Measurements from ENCODE around the gene CDC42BPA.
"Not testable (repeated sequence)": the region's sequence is repeated elsewhere in the genome, so short reads cannot be mapped to it uniquely, and the experiment has no call there.

Gene CDC42BPA

GRCh38 chr1:226958300-226958699, 360.0 kb downstream of the CDC42BPA start:
- DNase-seq: no peak

DNA sequence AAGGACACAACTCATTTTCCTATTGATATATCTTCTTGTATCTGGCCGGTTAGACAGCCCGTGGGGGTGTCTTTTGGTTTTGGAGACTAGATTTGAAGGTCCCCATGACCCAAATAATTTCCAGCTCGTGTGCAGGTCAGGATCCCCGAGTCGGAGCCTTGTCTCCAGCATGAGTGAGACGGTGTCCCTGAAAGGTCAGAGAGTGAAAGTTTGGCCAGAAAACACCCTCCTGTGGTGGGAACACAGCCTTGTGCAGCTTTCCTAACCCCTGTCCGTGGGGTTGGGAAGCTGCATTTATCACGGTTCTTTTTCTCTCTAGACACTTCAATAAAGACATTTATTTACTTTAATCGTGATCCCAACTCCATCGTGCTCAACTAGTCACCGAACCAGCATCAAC, 360.6 kb downstream of the CDC42BPA start:
- no peak for DNase-seq

- no peak for DNase-seq
Measured at GRCh38 chr1:226956942-226957713, 361.2 kb downstream of the CDC42BPA start.

DNA sequence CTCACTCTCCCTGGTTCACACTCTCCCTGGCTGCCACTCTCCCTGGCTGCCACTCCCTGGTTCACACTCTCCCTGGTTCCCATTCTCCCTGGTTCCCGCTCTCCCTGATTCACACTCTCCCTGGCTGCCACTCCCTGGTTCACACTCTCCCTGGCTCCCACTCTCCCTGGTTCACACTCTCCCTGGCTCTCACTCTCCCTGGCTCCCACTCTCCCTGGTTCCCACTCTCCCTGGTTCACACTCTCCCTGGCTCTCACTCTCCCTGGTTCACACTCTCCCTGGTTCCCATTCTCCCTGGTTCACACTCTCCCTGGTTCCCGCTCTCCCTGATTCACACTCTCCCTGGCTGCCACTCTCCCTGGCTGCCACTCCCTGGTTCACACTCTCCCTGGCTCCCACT, 362.4 kb downstream of the CDC42BPA start:
- DNase-seq: not testable (repeated sequence)

- no peak for DNase-seq
Measured at GRCh38 chr1:226954777-226955176, 363.5 kb downstream of the CDC42BPA start.

DNA sequence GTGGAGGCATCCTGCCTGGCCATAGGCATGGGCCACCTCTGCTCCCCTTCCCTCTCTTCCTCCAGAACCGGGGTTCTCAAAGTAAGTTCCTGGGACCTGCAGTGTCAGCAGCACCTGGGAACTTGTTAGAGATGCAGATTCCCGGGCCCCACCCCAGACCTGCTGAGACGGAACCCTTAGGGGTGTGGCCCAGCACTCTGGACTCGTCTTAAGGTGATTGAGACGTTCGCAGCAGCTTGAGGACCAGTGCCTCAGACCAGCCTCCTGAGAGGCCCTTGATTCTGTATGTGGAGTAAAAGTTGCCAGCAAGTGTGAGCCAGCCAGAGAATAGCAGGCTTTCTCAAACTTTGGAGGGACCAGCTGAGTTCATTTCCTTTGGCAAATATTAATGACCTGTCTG, 364.0 kb downstream of the CDC42BPA start:
- no peak for DNase-seq

DNA sequence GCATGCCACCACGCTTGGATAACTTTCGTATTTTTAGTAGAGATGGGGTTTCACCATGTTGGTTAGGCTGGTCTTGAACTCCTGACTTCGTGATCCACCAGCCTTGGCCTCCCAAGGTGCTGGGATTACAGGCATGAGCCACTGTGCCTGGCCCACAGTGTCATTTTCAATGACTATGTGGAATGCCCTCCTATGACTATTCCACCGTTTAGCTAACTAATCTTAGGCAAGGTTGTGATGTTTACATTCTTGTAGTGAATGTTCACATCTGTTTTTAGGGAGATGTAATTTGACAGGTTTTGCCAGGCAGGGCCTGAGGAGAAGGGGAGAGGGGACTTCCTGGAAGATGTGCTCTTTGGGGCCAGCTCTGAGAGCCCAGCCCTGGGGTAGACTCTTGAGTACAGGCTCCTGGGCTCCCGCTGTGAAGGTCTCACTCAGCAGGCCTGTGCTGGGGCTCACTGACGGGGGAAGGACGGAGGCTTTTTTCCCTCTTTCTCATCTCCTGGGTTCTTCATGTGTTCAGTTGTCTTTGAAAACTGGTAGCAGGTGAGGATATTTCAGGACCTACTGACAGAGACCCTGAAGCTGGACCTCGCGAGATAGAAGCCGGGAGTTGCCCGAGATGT, 365.0 kb downstream of the CDC42BPA start:
- no peak for DNase-seq

DNA sequence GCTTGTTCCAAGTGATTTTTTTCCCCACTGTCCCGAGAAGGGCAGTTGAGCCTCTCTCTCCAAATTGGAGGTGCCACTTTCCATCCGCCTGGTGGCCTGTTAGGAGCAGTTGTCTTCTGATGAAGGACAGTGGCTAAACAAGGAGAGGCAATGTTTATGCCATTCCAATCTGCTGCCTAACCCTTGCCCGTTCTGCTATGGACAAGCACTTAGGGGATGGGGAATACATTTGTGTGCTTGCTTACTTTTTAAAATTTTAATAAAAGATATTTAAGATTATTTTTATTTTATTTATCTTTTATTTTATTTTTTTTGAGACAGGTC, 366.2 kb downstream of the CDC42BPA start:
- no peak for DNase-seq

GRCh38 chr1:226951286-226952117, 366.8 kb downstream of the CDC42BPA start:
- no peak for DNase-seq

GRCh38 chr1:226950871-226951270, 367.4 kb downstream of the CDC42BPA start:
- DNase-seq: no peak

- no peak for DNase-seq
Measured at GRCh38 chr1:226950316-226950715, 368.0 kb downstream of the CDC42BPA start.

DNA sequence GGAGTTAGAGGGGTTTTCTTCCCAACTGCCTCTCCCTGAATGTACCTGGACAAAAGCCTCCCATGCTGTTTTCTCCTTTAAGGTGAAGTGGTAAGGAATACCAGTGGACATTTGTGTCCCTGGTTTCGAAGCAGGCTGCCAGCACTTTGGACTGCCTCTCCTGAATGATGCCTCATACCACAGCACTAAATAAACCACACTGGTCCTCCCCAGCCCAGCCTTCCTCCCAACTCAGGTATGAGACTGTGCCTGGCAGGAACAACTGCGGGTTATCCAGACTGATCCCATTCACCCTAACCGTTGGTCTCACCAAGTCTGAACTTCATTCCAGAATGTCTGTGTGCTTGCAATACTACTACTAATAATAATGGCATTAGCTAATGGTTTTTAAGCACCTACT, 368.9 kb downstream of the CDC42BPA start:
- DNase-seq: no peak

- DNase-seq: no peak
Measured at GRCh38 chr1:226948996-226949395, 369.3 kb downstream of the CDC42BPA start.

DNA sequence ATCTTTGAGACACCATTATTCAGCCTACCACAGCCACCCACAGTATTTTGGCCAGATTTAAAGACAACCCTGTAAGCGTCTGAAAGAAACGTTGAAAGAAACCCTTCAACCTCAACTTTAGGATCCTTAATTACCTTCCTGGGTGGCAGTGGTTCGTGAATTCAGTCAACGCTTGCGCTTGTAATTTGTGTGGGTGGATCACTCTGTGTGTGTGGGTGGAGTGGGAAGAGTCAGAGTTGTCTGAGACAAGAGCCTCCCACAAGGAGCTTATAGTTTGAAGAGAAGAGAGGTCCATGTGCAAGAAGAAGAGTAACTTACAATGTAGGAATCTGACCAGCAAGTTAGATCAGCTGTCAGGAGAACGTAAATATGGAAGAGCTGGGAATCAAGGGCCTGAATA, 369.8 kb downstream of the CDC42BPA start:
- no peak for DNase-seq

- no peak for DNase-seq
Measured at GRCh38 chr1:226948051-226948450, 370.2 kb downstream of the CDC42BPA start.

DNA sequence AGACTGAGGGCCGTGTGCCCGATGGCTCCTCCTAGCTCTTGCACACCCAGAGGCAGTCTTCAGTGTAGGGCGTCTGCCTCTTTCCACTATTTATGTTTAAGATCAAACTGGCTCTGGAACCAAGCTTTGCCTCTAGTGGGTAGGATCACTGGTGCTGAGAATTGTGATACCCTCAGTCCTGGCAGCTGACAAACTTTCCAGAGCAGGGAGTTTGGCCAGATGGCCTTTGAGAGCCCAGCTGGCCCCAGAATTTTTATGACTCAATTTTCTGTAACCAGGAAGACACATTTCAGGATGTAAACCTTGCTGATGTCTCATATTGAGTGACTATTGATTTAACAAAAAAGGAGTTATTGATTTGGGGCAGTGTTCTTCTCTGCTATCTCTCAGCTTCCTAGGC, 371.5 kb downstream of the CDC42BPA start:
- DNase-seq: no peak

DNA sequence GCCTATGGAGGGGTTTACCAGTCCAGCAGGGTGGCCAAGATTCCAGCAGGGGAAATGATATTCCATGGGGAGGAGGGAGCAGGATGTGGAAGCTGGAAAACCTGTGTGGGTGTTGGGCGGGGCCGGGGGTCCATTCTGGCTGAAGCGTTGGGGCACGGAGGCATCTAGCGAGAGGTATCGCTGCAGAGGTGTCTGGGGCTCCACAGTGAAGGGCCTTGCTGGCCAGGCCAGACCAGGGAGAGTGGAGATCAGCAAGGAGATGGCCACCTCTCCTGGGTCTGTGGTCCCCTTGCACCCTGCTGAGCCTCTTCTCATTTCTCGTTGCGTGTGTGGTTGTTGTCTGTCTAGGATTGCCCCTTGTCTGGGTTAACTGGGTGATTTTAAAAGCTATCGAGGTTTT, 372.0 kb downstream of the CDC42BPA start:
- no peak for DNase-seq

GRCh38 chr1:226945858-226946245, 372.4 kb downstream of the CDC42BPA start:
- no peak for DNase-seq

DNA sequence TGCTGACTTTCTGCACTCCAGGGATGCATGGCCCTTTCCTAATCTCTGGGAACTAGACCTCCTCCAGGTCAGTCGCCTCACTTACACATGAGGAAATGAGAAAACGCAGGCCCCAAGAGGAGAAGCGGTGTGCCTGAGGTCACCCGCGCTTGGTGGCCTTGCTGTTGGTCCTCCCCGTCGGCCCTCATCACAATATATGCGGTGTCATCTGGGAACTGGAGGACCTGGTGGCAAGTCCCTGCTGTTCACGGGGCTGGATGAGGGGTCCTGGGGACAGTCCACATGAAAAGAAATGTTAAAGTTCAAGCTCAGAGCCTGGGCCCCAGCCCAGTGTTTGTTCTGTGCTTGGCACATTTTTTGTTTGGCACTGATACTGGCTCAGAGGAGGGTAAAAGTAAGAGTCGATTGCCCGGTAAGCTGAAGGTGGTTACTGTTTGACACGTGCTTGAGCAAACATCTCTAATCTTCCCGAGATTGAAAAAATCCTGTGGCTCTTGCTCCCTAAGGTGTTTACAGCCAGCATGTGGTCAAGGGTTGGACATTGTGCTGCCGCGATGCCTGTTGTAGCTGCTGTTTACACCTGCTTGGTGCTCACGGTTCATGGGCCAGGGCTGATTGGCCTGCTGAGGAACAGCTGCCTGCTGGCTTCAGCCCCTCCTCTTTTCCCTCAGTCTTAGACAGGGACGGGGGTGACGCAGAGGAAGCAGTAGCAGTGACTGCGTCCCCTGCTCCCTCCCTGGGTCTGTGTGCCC, 373.0 kb downstream of the CDC42BPA start:
- no peak for DNase-seq

DNA sequence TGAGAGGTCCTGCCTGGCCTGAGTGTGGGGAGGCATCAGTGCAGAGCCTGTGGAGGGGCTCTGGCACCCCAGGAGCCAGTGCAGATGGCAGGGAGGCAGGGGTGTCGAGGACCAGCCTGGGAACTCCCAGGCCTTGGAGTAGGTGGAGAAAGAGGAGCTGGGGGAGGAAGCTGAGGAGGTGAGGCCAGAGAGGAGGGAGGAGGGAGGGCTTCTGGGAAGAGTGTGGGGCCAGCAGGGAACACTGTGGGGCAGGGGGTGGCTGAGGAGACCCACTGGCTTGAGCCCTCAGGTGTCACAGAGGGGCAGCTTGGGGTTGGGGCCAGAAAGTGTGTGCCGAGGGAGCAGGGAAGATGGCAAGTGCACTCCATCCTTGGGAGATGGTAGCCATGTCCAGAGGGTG, 374.4 kb downstream of the CDC42BPA start:
- DNase-seq: no peak

GRCh38 chr1:226943156-226943555, 375.1 kb downstream of the CDC42BPA start:
- DNase-seq: no peak

DNA sequence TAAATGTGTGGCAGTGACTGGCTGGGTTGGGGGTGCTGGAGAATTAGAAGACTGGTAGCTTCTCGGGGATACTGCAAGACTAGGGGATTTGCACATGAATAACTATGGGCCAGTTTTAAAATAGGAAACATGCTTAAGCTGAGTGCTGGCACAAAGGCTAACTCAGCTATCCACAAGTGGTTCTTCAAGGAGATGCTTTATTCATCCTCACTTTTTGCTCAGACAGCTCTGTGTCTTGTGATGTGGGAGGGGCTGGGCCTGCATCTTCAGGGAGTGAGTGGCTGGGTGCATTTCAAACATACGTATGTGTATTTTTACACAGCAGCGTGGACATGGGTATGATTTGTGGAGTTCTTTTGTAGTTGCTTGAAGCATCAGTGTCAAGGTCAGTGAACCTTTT, 375.9 kb downstream of the CDC42BPA start:
- no peak for DNase-seq

DNA sequence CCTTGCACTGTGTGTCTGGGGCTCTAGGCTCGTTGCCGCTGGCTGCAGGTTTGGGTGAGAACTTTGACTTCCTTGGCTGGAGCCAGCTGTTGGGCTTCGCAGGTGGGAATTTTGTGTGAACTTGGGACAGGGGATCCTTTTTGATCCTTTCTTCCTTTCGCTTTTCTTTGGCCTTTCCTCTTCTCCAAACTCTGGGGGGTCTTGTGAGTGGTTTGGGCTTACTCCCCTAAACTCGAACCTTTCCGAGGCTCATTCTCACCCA, 377.6 kb downstream of the CDC42BPA start:
- no peak for DNase-seq

Data from right hindlimb (tissue), 1 donor.